GM11168 (cell line): Measurements from ENCODE around the gene ZNF808.
"Not testable (repeated sequence)": the region's sequence is repeated elsewhere in the genome, so short reads cannot be mapped to it uniquely, and the experiment has no call there.

Source experiments
- in situ Hi-C: fragments of 300-500 bp; cut with MboI; formaldehyde crosslinking; loops from one replicate; pipeline ENCODE4 v1.12.0; 2022; ENCODE audit warnings: low sequenced_read_pairs; ENCODE audit not compliant: unreplicated experiment

Gene ZNF808

GRCh38 chr19:52535385-52535770 is 7.9 kb downstream of the ZNF808 start:
- in situ Hi-C loops, result not testable (repeated sequence)

DNA sequence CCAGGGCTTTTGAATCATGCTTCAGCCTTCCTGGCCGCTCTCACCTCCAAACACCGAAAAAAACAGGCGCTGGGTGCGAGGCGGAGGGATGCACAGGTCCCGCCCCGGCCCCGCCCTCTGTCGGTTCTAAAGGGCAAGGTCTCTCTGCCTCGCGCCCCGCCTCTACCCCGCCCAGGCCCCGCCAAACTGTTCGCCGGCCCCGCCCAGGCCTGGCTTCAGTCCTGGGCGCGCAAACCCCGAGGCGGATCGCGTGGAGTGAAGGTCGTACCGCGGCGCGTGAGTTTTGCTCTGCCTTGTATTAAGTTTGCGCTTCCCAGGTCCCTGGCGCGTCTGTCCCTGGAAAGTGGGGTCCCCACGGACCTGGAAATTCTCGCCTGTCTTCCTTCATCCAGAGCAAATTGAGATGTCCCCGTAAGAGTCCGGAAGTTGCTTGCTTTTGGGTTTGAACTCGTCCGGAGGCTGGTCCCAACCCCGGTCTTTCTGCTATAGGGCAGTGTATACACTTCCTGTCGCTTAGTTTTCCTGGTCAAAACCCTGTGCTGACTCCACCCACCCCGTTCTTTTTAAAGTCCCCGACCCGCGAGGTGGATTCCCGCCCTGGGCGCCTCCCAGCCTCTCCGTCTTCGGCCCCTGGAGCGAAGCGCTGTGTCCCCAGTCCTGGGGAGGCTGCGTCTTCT is 8.4 kb downstream of the ZNF808 start:
- in situ Hi-C loops, result no loop called here

DNA sequence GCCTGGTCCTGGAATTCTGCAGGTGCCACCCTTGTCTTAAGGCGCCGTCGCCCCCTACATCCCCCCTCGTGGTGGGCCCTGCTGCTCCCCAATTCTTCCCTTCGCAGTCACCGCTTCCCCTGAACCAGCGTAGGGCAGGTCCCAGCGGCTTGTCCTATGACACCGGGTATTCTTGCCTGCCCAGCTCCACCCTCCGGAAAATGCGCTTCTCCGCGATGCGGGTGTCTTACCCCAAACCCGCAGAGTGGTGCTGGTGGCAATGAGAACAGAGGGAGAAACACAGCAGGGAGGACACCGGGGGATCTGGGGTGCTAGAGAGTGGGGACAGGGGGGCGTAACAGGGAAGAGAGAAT is 9.0 kb downstream of the ZNF808 start:
- in situ Hi-C loops, result no loop called here

GRCh38 chr19:52538815-52539214 is 11.3 kb downstream of the ZNF808 start:
- in situ Hi-C loops, result not testable (repeated sequence)

DNA sequence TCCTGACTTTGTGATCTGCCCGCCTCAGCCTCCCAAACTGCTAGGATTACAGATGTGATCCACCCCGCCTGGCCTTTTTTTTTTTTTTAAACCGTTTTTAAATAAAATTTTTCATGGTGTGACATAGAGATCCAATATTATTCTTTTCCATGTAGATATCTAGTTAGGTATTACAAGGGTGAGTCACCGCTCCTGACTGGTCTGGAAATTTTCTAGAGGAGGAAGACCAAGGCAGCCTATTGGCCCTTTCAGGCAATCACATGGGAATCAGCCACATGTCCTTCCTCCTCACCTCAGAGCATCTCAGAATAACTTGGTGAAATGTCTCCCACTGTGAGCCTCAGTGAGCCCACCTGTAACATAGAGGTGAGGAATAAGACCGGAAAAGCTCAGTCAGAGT is 13.7 kb downstream of the ZNF808 start:
- in situ Hi-C loops, result not testable (repeated sequence)

GRCh38 chr19:52541608-52542007 is 14.1 kb downstream of the ZNF808 start:
- in situ Hi-C loops, result no loop called here

GRCh38 chr19:52542541-52542940 is 15.1 kb downstream of the ZNF808 start:
- in situ Hi-C loops, result not testable (repeated sequence)

- in situ Hi-C loops, result no loop called here
These were observed 15.7 kb downstream of the ZNF808 start for GRCh38 chr19:52542984-52543664.

- in situ Hi-C loops, result no loop called here
These were observed 26.9 kb downstream of the ZNF808 start for GRCh38 chr19:52554216-52554971.

DNA sequence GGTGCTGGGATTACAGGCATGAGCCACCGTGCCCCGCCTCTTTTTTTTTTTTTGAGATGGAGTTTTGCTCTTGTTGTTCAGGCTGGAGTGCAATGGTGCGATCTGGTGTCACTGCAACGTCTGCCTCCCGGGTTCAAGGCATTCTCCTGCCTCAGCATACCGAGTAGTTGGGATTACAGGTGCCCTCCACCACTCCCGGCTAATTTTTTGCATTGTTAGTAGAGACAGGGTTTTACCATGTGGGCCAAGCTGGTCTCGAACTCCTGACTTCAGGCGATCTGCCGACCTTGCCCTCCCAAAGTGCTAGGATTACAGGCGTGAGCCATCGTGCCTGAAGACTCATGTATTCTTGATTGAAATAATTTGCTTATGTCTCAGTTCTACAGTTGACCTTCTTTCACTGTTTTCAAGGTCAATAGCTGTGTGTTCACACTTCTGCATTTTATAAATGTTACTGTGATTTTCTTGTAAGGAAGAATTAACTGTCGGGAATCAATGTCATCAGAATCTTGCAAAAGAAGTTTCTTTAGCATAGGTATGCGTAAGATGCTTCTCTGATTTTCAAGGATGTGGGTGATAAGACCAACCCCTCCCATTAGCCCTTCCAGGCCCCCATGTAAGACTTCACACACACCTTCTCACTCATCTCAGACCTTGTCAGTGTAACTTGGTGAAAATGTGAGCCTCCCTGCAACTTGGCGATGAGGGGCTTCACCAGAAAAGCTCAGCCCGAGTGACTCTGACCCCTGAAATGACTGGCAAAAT is 29.9 kb downstream of the ZNF808 start:
- in situ Hi-C loops, result no loop called here

DNA sequence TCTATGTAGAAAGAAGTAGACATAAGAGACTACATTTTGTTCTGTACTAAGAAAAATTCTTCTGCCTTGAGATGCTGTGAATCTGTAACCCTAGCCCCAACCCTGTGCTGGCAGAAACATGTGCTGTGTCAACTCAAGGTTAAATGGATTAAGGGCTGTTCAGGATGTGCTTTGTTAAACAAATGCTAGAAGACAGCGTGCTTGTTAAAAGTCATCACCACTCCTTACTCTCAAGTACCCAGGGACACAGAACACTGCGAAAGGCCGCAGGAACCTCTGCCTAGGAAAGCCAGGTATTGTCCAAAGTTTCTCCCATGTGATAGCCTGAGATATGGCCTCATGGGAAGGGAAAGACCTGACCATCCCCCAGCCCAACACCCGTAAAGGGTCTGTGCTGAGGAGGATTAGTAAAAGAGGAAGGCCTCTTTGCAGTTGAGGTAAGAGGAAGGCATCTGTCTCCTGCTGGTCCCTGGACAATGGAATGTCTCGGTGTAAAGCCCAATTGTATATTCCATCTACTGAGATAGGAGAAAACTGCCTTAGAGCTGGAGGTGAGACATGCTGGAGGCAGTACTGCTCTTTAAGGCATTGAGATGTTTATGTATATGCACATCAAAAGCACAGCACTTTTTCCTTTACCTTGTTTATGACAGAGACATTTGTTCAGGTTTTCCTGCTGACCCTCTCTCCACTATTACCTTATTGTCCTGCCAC is 31.4 kb downstream of the ZNF808 start:
- in situ Hi-C loops, result not testable (repeated sequence)

DNA sequence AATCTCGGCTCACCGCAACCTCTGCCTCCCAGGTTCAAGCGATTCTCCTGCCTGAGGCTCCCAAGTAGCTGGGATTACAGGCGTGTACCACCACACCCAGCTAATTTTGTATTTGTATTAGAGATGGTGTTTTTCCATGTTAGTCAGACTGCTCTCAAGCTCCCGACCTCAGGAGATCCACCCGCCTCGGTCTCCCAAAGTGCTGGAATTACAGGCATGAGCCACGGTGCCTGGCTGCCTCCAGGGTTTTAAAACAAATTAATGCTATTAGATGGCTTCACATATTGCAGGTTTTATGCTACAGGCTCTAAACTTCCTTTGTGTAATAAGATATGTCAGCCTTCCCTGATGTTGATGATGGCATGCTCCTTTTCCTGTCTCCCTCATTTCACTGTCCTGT is 34.1 kb downstream of the ZNF808 start:
- in situ Hi-C loops, result not testable (repeated sequence)

GRCh38 chr19:52566121-52566520 is 38.7 kb downstream of the ZNF808 start:
- in situ Hi-C loops, result no loop called here

GRCh38 chr19:52566588-52566987 is 39.1 kb downstream of the ZNF808 start:
- in situ Hi-C loops, result no loop called here

- in situ Hi-C loops, result no loop called here
These were observed 40.5 kb downstream of the ZNF808 start for GRCh38 chr19:52567921-52568320.

- in situ Hi-C loops, result not testable (repeated sequence)
These were observed 42.2 kb downstream of the ZNF808 start for GRCh38 chr19:52569638-52569999.

DNA sequence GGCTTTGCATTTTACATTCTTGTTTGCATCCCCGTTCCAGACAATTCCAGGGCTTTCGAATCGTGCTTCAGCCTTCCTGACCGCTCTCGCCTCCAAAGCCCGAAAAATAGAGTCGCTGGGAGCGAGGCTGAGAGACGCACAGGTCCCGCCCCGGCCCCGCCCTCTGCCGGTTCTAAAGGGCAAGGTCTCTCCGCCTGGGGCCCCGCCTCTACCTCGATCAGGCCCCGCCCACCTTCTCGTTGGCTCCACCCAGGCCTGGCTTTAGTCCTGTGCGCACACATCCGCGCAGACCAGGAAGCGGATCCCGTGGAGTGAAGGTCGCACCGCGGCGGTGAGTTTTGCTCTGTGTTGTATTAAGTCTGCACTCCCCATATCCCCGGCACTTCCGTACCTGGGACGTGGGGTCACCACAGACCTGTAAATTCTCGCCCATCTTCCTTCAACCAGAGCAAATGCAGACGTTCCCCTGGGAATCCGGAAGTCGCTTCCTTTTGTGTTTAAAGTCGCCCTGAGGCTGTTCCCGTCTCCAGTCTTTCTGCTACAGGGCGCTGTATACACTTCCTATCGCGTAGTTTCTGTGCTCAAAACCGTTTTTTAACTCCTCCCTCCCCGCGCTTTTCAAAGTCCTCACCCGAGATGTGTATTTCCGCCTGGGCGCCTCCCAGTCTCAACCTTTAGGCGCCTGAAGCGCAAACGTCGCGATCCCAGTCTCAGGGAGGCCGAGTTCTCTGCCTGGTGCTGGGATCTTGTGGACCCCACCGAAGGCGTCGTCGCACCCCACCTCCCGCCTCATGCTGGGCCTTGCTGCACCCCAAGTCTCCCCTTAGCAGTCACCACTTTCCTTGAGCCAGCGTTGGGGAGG is 42.8 kb downstream of the ZNF808 start, which contains the start of gene ZNF701:
TSS of gene ZNF701 (plus strand) at position 288 of the 862 bp plus-strand sequence. CDS start 3,861 bp downstream, outside the sequence.
- in situ Hi-C loops, result no loop called here

DNA sequence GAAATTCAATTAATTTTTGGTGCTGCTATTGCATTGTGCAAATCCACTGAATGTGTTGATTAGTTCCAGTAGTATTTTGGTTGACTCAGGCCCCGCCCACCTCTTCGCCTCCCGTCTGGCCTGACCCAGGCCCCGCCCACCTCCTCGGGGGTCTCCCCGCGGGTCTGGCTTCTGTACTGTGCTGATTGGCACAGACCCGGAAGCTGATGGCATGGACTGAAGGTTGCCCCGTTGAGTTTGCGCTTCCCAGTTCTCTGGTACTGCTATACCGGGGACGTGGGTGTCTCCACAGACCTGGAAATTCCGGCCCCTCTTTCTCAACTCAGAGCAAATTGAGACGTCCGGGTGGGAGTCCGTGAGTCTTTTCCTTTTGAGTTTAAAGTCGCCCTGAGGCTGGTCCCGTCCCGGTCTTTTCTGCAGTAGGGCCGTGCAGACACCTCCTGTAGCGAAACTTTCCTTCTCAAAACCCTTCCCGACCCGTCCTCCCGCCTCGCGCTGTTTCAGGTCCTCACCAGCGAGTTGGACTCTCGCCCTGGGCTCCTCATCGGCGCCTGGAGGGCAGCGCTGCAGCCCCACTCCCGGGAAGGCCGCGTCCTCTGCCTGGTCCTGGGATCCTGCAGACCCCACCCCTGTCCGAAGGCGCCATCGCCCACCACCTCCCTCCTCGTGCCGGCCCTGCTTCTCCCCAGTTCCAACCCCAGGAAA is 57.4 kb downstream of the ZNF808 start:
- in situ Hi-C loops, result no loop called here
